ACC112 (cell line): Measurements from ENCODE around the gene TMEM190.

ENCODE experiments used
- H2AFZ ChIP-seq: fragments of 200-600 bp; sonication (generic); one replicate; pipeline ENCODE4 v1.6.0; 2017; ENCODE audit warnings: antibody characterized with exemption, low read length; ENCODE audit not compliant: unreplicated experiment
- H3K27ac ChIP-seq: fragments of 200-600 bp; sonication (generic); 2 replicates; pipeline ENCODE4 v1.5.1; 2014; ENCODE audit warnings: low read depth, mild to moderate bottlenecking, antibody characterized with exemption, low read length, moderate library complexity
- H3K27me3 ChIP-seq: fragments of 200-600 bp; sonication (generic); 2 replicates; pipeline ENCODE4 v1.6.1; 2014; ENCODE audit warnings: mild to moderate bottlenecking, antibody characterized with exemption, low read length, moderate library complexity, mixed read lengths; ENCODE audit not compliant: insufficient read depth
- H3K36me3 ChIP-seq: fragments of 200-600 bp; sonication (generic); 2 replicates; pipeline ENCODE4 v1.6.1; 2016; ENCODE audit warnings: mild to moderate bottlenecking, antibody characterized with exemption, low read length, moderate library complexity, mixed read lengths; ENCODE audit not compliant: insufficient read depth
- H3K4me1 ChIP-seq: fragments of 200-600 bp; sonication (generic); one replicate; pipeline ENCODE4 v1.6.1; 2016; ENCODE audit warnings: low read length, mixed read lengths; ENCODE audit not compliant: insufficient read depth, unreplicated experiment, control insufficient read depth
- H3K4me3 ChIP-seq: fragments of 200-600 bp; sonication (generic); 2 replicates; pipeline ENCODE4 v1.5.1; 2014; ENCODE audit warnings: mild to moderate bottlenecking, low read depth, low read length
- H3K79me2 ChIP-seq: fragments of 200-600 bp; sonication (generic); one replicate; pipeline ENCODE4 v1.6.0; 2016; ENCODE audit warnings: low read length; ENCODE audit not compliant: control insufficient read depth, unreplicated experiment, insufficient read depth

TMEM190 gene

GRCh38 chr19:55352549-55353145 lies 24.0 kb upstream of the TMEM190 start:
- Histone ChIP-seq H3K4me1 (no peaks in the 10 kb centered on the region), H3K27me3 (peaks cover 35% of the 10 kb centered on the region), H3K79me2 (no peaks in the 10 kb centered on the region), H3K36me3 (no peaks in the 10 kb centered on the region), H3K4me3 (no peak overlapping the region), H3K27ac (no peak overlapping the region), H2AFZ (no peak overlapping the region)

- Histone ChIP-seq H3K4me1 (no peaks in the 10 kb centered on the region), H2AFZ (no peak overlapping the region), H3K27ac (no peak overlapping the region), H3K27me3 (peaks cover 35% of the 10 kb centered on the region), H3K4me3 (peak overlapping the region; percentile 59), H3K79me2 (no peaks in the 10 kb centered on the region), H3K36me3 (no peaks in the 10 kb centered on the region)
These were observed 23.2 kb upstream of the TMEM190 start for GRCh38 chr19:55353356-55353802.

GRCh38 chr19:55353803-55354697 lies 22.6 kb upstream of the TMEM190 start:
- no peaks in the 10 kb centered on the region for H3K4me1 ChIP-seq
- no peaks in the 10 kb centered on the region for H3K36me3 ChIP-seq
- no peak overlapping the region for H3K27ac ChIP-seq
- peak overlapping the region; percentile 59 for H3K4me3 ChIP-seq
- no peak overlapping the region for H2AFZ ChIP-seq
- H3K79me2 ChIP-seq: no peaks in the 10 kb centered on the region
- peaks cover 35% of the 10 kb centered on the region for H3K27me3 ChIP-seq

GRCh38 chr19:55354698-55355212 lies 21.9 kb upstream of the TMEM190 start, which contains the start of gene COX6B2:
TSS of gene COX6B2 (minus strand) at chr19:55354719. CDS start at chr19:55354521, 198 bp downstream.
- peaks cover 35% of the 10 kb centered on the region for H3K27me3 ChIP-seq
- no peaks in the 10 kb centered on the region for H3K4me1 ChIP-seq
- no peaks in the 10 kb centered on the region for H3K79me2 ChIP-seq
- no peaks in the 10 kb centered on the region for H3K36me3 ChIP-seq
- H3K27ac ChIP-seq: no peak within 1 kb of the TSS
- H3K4me3 ChIP-seq: peak within 1 kb of the TSS; percentile 59
- H2AFZ ChIP-seq: no peak within 1 kb of the TSS

GRCh38 chr19:55355213-55355821 lies 21.3 kb upstream of the TMEM190 start:
- Histone ChIP-seq H3K27me3 (peaks cover 35% of the 10 kb centered on the region), H3K79me2 (no peaks in the 10 kb centered on the region), H2AFZ (no peak overlapping the region), H3K36me3 (no peaks in the 10 kb centered on the region), H3K4me1 (no peaks in the 10 kb centered on the region), H3K4me3 (no peak overlapping the region), H3K27ac (no peak overlapping the region)

GRCh38 chr19:55358493-55358892 lies 18.1 kb upstream of the TMEM190 start:
- H3K27me3 ChIP-seq: peaks cover 18% of the 10 kb centered on the region
- no peaks in the 10 kb centered on the region for H3K4me1 ChIP-seq
- no peaks in the 10 kb centered on the region for H3K79me2 ChIP-seq
- no peak overlapping the region for H3K4me3 ChIP-seq
- no peak overlapping the region for H3K27ac ChIP-seq
- no peak overlapping the region for H2AFZ ChIP-seq
- H3K36me3 ChIP-seq: no peaks in the 10 kb centered on the region

- no peaks in the 10 kb centered on the region for H3K36me3 ChIP-seq
- H3K27ac ChIP-seq: no peak overlapping the region
- no peak overlapping the region for H2AFZ ChIP-seq
- H3K4me3 ChIP-seq: no peak overlapping the region
- H3K79me2 ChIP-seq: no peaks in the 10 kb centered on the region
- peaks cover 11% of the 10 kb centered on the region for H3K27me3 ChIP-seq
- no peaks in the 10 kb centered on the region for H3K4me1 ChIP-seq
These were observed 17.4 kb upstream of the TMEM190 start for GRCh38 chr19:55358943-55359908.

GRCh38 chr19:55360902-55361301 lies 15.7 kb upstream of the TMEM190 start:
- no peaks in the 10 kb centered on the region for H3K4me1 ChIP-seq

GRCh38 chr19:55362174-55362989 lies 14.2 kb upstream of the TMEM190 start:
- Histone ChIP-seq H3K4me3 (no peak overlapping the region), H2AFZ (no peak overlapping the region), H3K27ac (no peak overlapping the region), H3K79me2 (no peaks in the 10 kb centered on the region), H3K27me3 (no peaks in the 10 kb centered on the region), H3K36me3 (no peaks in the 10 kb centered on the region), H3K4me1 (no peaks in the 10 kb centered on the region)

More at GRCh38 chr19:55360902-55361301, 15.7 kb upstream of the TMEM190 start:
- Histone ChIP-seq H2AFZ (no peak overlapping the region), H3K36me3 (no peaks in the 10 kb centered on the region), H3K27ac (no peak overlapping the region), H3K79me2 (no peaks in the 10 kb centered on the region), H3K27me3 (no peaks in the 10 kb centered on the region), H3K4me3 (no peak overlapping the region)
